Spleen (tissue), 11 donors: ENCODE measurements around the gene NAB1. TPM values are rescaled to one million over a fixed set of nuclear protein-coding genes. Genes with fewer than 3 reads are reported as not detected.

Experiments used
- DNase-seq: peaks from one replicate; pipeline ENCODE4 v3.0.0-alpha.2; 2020
- H3K27ac ChIP-seq, 8 donors: fragments of 200-600 bp; sonication (generic) in 7 of 8; 1 replicate in 4 of 8; 2 replicates in 4 of 8; pipeline versions ENCODE4 v1.5.0 to v1.8.0; 2016 to 2021; ENCODE audit warnings: inconsistent platforms in 4 of 8, mild to moderate bottlenecking in 4 of 8, moderate library complexity in 1 of 8
- H3K27me3 ChIP-seq, 7 donors: fragments of 200-600 bp; sonication (generic) in 6 of 7; replicated peaks in 1 of 7; 1 replicate in 4 of 7; 2 replicates in 3 of 7; pipeline versions ENCODE4 v1.5.0 to v1.8.0; 2016 to 2021; ENCODE audit warnings: inconsistent platforms in 3 of 7, mild to moderate bottlenecking in 1 of 7
- H3K36me3 ChIP-seq, 6 donors: fragments of 200-600 bp; sonication (generic) in 5 of 6; 1 replicate in 4 of 6; 2 replicates in 2 of 6; pipeline versions ENCODE4 v1.5.0 to v1.8.0; 2016 to 2021; ENCODE audit warnings: inconsistent platforms in 2 of 6
- H3K4me1 ChIP-seq, 6 donors: fragments of 200-600 bp; sonication (generic) in 5 of 6; 1 replicate in 3 of 6; 2 replicates in 3 of 6; pipeline versions ENCODE4 v1.5.0 to v1.8.0; 2016 to 2021; ENCODE audit warnings: inconsistent platforms in 3 of 6
- H3K4me3 ChIP-seq, 8 donors: fragments of 200-600 bp; sonication (generic) in 7 of 8; 1 replicate in 4 of 8; 2 replicates in 4 of 8; pipeline versions ENCODE4 v1.5.0 to v1.8.0; 2016 to 2021; ENCODE audit warnings: inconsistent platforms in 4 of 8, mild to moderate bottlenecking in 4 of 8, moderate library complexity in 2 of 8
- H3K9me3 ChIP-seq, 8 donors: fragments of 200-600 bp; sonication (generic) in 7 of 8; 1 replicate in 4 of 8; 2 replicates in 4 of 8; pipeline versions ENCODE4 v1.5.0 to v1.8.0; 2016 to 2021; ENCODE audit warnings: inconsistent platforms in 4 of 8
- POLR2A ChIP-seq, 3 donors: fragments of 450-650 bp; IDR thresholded peaks; one replicate each; pipeline ENCODE4 v1.5.1; 2017; ENCODE audit warnings: antibody characterized with exemption in 3 of 3, mild to moderate bottlenecking in 1 of 3
- POLR2AphosphoS5 ChIP-seq, 3 donors: sonication (generic); formaldehyde crosslinking; IDR thresholded peaks; one replicate each; pipeline ENCODE4 v1.5.1; 2017; ENCODE audit warnings: antibody characterized with exemption in 3 of 3
- WGBS, 5 donors: extraction: QIAGEN DNeasy Blood & Tissue Kit in 3 of 5; methylation state at CpG; one replicate each; pipeline versions ENCODE4 v1.1.5 to v1.1.7; 2013 to 2018; 5-methylcytosine and 5-hydroxymethylcytosine counted together
- intact Hi-C: fragments of 100-400 bp; cut with DNase I; formaldehyde crosslinking; loops from one replicate; pipeline ENCODE4 v1.15.0; 2023; ENCODE audit warnings: low total_unique reads
- polyA plus RNA-seq, 3 donors: library from polyadenylated mRNA; stranded (reverse); fragments of 200-250 nt; gene quantifications; one replicate each; pipeline ENCODE4 v1.2.1, GENCODE V29; 2013
- total RNA-seq, 7 donors: library from RNA; depleted of rRNA in 3 of 7; stranded (reverse); fragments of >200 nt in 3 of 7; fragmentation: NEBNext Ultra II Directional in 4 of 7; extraction: Animal tissue kit (Norgen Biotek cat#: 25700) in 4 of 7; gene quantifications; one replicate each; pipeline versions ENCODE4 v1.1.0 to v1.2.1, GENCODE V29; 2016 to 2021
- TF ChIP-seq, protein P1 (sequence below), 11 experiments: fragments of 200-600 bp in 7 of 11; fragments of 450-650 bp in 4 of 11; sonication (generic) in 4 of 11; IDR thresholded peaks in 8 of 11; conservative IDR thresholded peaks in 3 of 11; 1 replicate in 7 of 11; 2 replicates in 4 of 11; pipeline versions ENCODE4 v1.4.0 to v1.8.0; 2016 to 2021; ENCODE audit warnings: antibody characterized with exemption in 11 of 11, inconsistent platforms in 4 of 11, mild to moderate bottlenecking in 1 of 11
- donor health status: healthy with polysubstance abuse.
- donor health status: DM: no; HTN: no; CAD: no; lungs with moderate emphysema.
- donor health status: DM: no; HTN: no; CAD: no.
- donor health status: Bipolar disorder and iron deficiency.
- donor health status: healthy.
- donor health status: DM: no; HTN: no; CAD: no.
- donor health status: DM: yes; HTN: yes; CAD: no.

NAB1 gene
- total and polyA plus RNA-seq, 10 donors: 8.8 to 44.7 (median 27.9) TPM

DNA sequence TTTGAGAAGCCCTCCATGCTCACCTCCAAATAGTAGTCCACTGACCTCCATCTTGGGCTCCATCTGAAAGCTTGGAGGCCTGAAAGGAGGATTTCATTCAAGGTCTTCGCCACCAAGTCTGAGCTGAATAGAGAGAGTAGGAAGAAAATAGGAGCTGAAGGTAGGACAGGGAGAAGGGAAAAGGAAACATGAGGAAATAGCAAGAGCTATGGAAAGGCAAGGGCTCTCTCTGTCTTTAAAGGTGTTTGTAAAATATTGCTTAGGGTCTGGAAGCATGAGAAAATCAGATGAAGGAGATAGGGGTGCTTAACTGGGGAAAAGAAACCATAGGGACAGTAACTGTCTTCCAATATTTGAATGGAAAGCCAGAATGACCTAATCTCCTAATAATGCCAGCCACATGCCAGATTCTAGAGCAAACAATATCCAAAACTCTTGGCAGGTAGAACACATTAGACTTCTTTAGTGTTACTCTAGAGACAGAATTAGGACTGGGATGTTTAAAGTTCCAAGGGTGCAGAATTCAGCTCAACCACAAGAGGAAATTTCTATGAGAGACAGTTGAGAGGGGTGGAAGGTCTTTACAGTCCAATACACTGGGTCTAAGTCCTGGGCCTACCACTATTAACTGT, 67.4 kb downstream of the NAB1 start:
- no peak overlapping the region for H3K4me3 ChIP-seq
- TF ChIP-seq, protein P1, sequence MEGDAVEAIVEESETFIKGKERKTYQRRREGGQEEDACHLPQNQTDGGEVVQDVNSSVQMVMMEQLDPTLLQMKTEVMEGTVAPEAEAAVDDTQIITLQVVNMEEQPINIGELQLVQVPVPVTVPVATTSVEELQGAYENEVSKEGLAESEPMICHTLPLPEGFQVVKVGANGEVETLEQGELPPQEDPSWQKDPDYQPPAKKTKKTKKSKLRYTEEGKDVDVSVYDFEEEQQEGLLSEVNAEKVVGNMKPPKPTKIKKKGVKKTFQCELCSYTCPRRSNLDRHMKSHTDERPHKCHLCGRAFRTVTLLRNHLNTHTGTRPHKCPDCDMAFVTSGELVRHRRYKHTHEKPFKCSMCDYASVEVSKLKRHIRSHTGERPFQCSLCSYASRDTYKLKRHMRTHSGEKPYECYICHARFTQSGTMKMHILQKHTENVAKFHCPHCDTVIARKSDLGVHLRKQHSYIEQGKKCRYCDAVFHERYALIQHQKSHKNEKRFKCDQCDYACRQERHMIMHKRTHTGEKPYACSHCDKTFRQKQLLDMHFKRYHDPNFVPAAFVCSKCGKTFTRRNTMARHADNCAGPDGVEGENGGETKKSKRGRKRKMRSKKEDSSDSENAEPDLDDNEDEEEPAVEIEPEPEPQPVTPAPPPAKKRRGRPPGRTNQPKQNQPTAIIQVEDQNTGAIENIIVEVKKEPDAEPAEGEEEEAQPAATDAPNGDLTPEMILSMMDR (IDR thresholded peaks at IDR 0.05 in 8 of 11, conservative IDR thresholded peaks at IDR 0.05 in 3 of 11): no peak
- no peak for TF ChIP-seq POLR2A (IDR thresholded peaks at IDR 0.05)
- no peaks in the 10 kb centered on the region for H3K4me1 ChIP-seq
- no peak overlapping the region for H3K27ac ChIP-seq
- no peaks in the 10 kb centered on the region for H3K27me3 ChIP-seq
- no peaks in the 10 kb centered on the region for H3K36me3 ChIP-seq
- 88 to 97% (median 96%) methylated on average over 1 of the region's 1 CpG for WGBS, 5 donors
- H3K9me3 ChIP-seq: no peaks in the 10 kb centered on the region
- intact Hi-C loops: no loop called here
- no peak for DNase-seq

DNA sequence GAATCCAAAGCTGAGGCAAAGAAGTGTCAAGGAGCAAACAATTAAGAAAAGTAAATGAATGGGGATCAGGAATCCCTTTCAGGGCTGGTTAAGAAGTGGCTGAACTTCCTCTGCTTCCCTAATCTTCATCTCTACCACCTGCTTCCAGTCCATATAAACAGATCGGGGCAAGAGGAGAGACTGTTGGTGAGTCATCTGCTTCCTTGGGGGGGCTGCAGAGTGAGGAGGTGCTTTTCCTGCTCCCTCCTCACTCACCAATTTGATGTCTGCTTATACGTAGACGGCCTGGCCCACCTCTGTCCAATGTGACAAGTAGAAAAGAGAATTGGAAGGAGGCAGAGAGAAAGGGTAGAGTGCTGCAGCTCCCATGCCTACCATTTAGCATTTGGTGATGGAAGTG, 68.4 kb downstream of the NAB1 start:
- no peak for DNase-seq
- Histone ChIP-seq H3K4me3 (no peak overlapping the region), H3K36me3 (no peaks in the 10 kb centered on the region), H3K27ac (no peak overlapping the region), H3K4me1 (no peaks in the 10 kb centered on the region), H3K9me3 (no peaks in the 10 kb centered on the region), H3K27me3 (no peaks in the 10 kb centered on the region)
- TF ChIP-seq, protein P1 (IDR thresholded peaks at IDR 0.05 in 8 of 11, conservative IDR thresholded peaks at IDR 0.05 in 3 of 11): no peak
- no peak for TF ChIP-seq POLR2A (IDR thresholded peaks at IDR 0.05)
- no peak for TF ChIP-seq POLR2AphosphoS5 (IDR thresholded peaks at IDR 0.05)
- intact Hi-C loops: no loop called here
- 62 to 69% (median 67%) methylated on average over 3 of the region's 3 CpGs for WGBS, 5 donors

DNA sequence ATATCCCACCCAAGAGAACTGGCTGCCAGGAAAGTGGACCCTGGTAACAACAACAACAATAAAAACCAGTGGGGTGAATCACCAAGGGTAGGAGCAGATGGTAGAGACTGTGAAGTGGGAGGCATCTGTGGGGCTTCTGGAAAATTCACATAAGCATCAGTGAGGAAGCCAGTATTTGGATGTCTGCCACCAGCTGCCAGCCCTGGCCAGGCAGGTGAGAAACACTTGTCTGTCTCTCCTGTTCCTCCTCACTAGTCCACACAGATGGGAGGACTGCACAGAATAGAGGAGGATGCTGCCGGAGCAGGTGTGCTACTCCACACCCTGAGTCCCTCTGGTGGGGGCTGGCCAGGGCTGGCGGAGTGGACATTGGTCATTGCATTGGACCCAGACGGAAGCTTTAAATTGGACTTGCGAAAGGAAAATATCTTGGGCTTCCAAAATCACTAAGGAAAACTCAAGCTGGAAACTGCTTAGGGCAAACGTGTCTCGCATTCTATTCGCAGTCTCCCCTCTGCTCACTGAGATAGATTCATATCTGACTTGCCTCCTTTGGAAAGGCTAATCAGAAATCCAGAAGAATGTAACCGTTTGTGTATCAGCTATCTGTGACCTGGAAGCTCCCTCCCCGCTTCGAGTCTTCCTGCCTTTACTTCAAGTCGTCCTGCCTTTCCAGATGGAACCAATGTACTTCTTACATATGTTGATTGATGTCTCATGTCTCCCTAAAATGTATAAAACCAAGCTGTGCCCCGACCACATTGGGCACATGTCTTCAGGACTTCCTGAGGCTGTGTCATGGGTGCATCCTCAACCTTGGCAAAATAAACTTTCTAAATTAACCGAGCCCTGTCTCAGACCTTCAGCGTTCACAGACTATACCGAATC, 69.1 kb downstream of the NAB1 start:
- no peaks in the 10 kb centered on the region for H3K36me3 ChIP-seq
- H3K27ac ChIP-seq: no peak overlapping the region
- H3K4me3 ChIP-seq: no peak overlapping the region
- no peak for DNase-seq
- no peaks in the 10 kb centered on the region for H3K27me3 ChIP-seq
- H3K9me3 ChIP-seq: no peaks in the 10 kb centered on the region
- WGBS, 5 donors: 72 to 90% (median 85%) methylated on average over 15 of the region's 15 CpGs
- TF ChIP-seq POLR2AphosphoS5 (IDR thresholded peaks at IDR 0.05): no peak
- no peak for TF ChIP-seq POLR2A (IDR thresholded peaks at IDR 0.05)
- TF ChIP-seq, protein P1 (IDR thresholded peaks at IDR 0.05 in 8 of 11, conservative IDR thresholded peaks at IDR 0.05 in 3 of 11): no peak
- no peaks in the 10 kb centered on the region for H3K4me1 ChIP-seq
- intact Hi-C loops: no loop called here
